Choroid plexus epithelial cell (primary cell): ENCODE data around the gene PRKAG2.

ENCODE experiments used
- DNase-seq: peaks from one replicate; pipeline ENCODE4 v3.0.0-alpha.2; 2010; ENCODE audit warnings: low read depth
- H3K4me3 ChIP-seq: 2 replicates; pipeline ENCODE4 v1.5.1; 2011; ENCODE audit warnings: low read depth, mild to moderate bottlenecking, control low read depth, low read length, moderate library complexity
- CTCF ChIP-seq: conservative IDR thresholded peaks from 2 replicates; pipeline ENCODE4 v1.5.1; 2011; ENCODE audit warnings: low read depth, mild to moderate bottlenecking, control low read depth, inconsistent platforms, low read length, moderate library complexity

Gene PRKAG2

GRCh38 chr7:151876899-151877777, at the start of gene PRKAG2:
Gene PRKAG2 (minus strand): TSS chr7:151877115. CDS start chr7:151876620, 495 bp downstream.
- no peak for TF ChIP-seq CTCF
- DNase-seq: peak; percentile 36
- H3K4me3 ChIP-seq: peak within 1 kb of the TSS; percentile 68

GRCh38 chr7:151926336-151926712, 49.4 kb upstream of the PRKAG2 start:
- no peak for TF ChIP-seq CTCF
- no peak for DNase-seq
- no peak overlapping the region for H3K4me3 ChIP-seq

- H3K4me3 ChIP-seq: peak overlapping the region; percentile 33
- TF ChIP-seq CTCF: no peak
- peak; percentile 59 for DNase-seq
These were observed 48.8 kb upstream of the PRKAG2 start for GRCh38 chr7:151925446-151926335.

- no peak for TF ChIP-seq CTCF
These were observed 47.6 kb upstream of the PRKAG2 start for GRCh38 chr7:151924508-151924907.

GRCh38 chr7:151924001-151924400, 47.1 kb upstream of the PRKAG2 start:
- no peak for DNase-seq
- TF ChIP-seq CTCF: no peak
- H3K4me3 ChIP-seq: no peak overlapping the region

More at GRCh38 chr7:151924508-151924907, 47.6 kb upstream of the PRKAG2 start:
- no peak for DNase-seq
- no peak overlapping the region for H3K4me3 ChIP-seq

- TF ChIP-seq CTCF: no peak
- peak; percentile 55 for DNase-seq
- no peak overlapping the region for H3K4me3 ChIP-seq
These were observed 46.4 kb upstream of the PRKAG2 start for GRCh38 chr7:151923097-151923876.
